Measurements from ENCODE around the gene LACC1. TPM values are rescaled to one million over a fixed set of nuclear protein-coding genes. Genes with fewer than 3 reads are reported as not detected.

The LACC1 gene
- total RNA-seq (ENCODE audit: low replicate concordance) = 0.84 and 1.7 TPM in 2 replicates

- Histone ChIP-seq H3K4me2 (peak within 1 kb of the TSS; percentile 78), H3K36me3 (no peaks in the 10 kb centered on the region), H3K27ac (no peak within 1 kb of the TSS), H4K20me1 (ENCODE audit: low read depth) (no peaks in the 10 kb centered on the region), H3K27me3 (peaks cover 25% of the 10 kb centered on the region), H3K4me1 (peaks cover 15% of the 10 kb centered on the region), H3K4me3 (peak within 1 kb of the TSS; percentile 65), H2AFZ (replicated peaks) (peak within 1 kb of the TSS; percentile 89), H3K9ac (peak within 1 kb of the TSS; percentile 33), H3K9me3 (ENCODE audit: low read depth) (no peaks in the 10 kb centered on the region), H3F3A (ENCODE audit: low read depth) (peaks cover 9% of the 10 kb centered on the region), H3K79me2 (ENCODE audit: low read depth) (peaks cover 7% of the 10 kb centered on the region)
- peak within 1 kb of the TSS; percentile 85 for H3K4me3 Mint-ChIP-seq
- H3K27me3 Mint-ChIP-seq (ENCODE audit: insufficient read depth, low read depth) = peaks cover 9% of the 10 kb centered on the region
- peak; percentile 76 for DNase-seq (ENCODE audit: low spot score)
- H3K27ac Mint-ChIP-seq = no peak within 1 kb of the TSS
- H3K36me3 Mint-ChIP-seq = no peaks in the 10 kb centered on the region
- no peaks in the 10 kb centered on the region for H3K9me3 Mint-ChIP-seq
- H3K4me1 Mint-ChIP-seq = peaks cover 13% of the 10 kb centered on the region
- TF ChIP-seq, protein P1, sequence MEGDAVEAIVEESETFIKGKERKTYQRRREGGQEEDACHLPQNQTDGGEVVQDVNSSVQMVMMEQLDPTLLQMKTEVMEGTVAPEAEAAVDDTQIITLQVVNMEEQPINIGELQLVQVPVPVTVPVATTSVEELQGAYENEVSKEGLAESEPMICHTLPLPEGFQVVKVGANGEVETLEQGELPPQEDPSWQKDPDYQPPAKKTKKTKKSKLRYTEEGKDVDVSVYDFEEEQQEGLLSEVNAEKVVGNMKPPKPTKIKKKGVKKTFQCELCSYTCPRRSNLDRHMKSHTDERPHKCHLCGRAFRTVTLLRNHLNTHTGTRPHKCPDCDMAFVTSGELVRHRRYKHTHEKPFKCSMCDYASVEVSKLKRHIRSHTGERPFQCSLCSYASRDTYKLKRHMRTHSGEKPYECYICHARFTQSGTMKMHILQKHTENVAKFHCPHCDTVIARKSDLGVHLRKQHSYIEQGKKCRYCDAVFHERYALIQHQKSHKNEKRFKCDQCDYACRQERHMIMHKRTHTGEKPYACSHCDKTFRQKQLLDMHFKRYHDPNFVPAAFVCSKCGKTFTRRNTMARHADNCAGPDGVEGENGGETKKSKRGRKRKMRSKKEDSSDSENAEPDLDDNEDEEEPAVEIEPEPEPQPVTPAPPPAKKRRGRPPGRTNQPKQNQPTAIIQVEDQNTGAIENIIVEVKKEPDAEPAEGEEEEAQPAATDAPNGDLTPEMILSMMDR (IDR thresholded peaks at IDR 0.05) = no peak
- TF ChIP-seq EZH2phosphoT487 (IDR thresholded peaks at IDR 0.05) (no peak), EZH2 (IDR thresholded peaks at IDR 0.05) (peak; percentile 58)
Measured at GRCh38 chr13:43879755-43880181, at the start of gene LACC1. TSS of gene LACC1 (plus strand) at chr13:43879904. CDS start at chr13:43880986, 1,082 bp downstream.

- Mint-ChIP-seq H3K27me3 (ENCODE audit: insufficient read depth, low read depth) (no peaks in the 10 kb centered on the region), H3K4me3 (no peak overlapping the region), H3K36me3 (no peaks in the 10 kb centered on the region), H3K27ac (no peak overlapping the region), H3K4me1 (no peaks in the 10 kb centered on the region), H3K9me3 (peaks cover 2% of the 10 kb centered on the region)
- H3K9me3 ChIP-seq (ENCODE audit: low read depth) = no peaks in the 10 kb centered on the region
- H3K4me1 ChIP-seq = no peaks in the 10 kb centered on the region
- H2AFZ ChIP-seq (replicated peaks) = no peak overlapping the region
- H3F3A ChIP-seq (ENCODE audit: low read depth) = no peaks in the 10 kb centered on the region
- H3K27me3 ChIP-seq = no peaks in the 10 kb centered on the region
- no peak overlapping the region for H3K4me3 ChIP-seq
- TF ChIP-seq EZH2 (IDR thresholded peaks at IDR 0.05) (no peak), EZH2phosphoT487 (IDR thresholded peaks at IDR 0.05) (no peak)
- TF ChIP-seq, protein P1 (IDR thresholded peaks at IDR 0.05) = no peak
- no peaks in the 10 kb centered on the region for H3K79me2 ChIP-seq (ENCODE audit: low read depth)
- no peak for DNase-seq (ENCODE audit: low spot score)
- no peaks in the 10 kb centered on the region for H4K20me1 ChIP-seq (ENCODE audit: low read depth)
- H3K4me2 ChIP-seq = no peak overlapping the region
- H3K27ac ChIP-seq = no peak overlapping the region
- H3K36me3 ChIP-seq = no peaks in the 10 kb centered on the region
- H3K9ac ChIP-seq = no peak overlapping the region
Measured at GRCh38 chr13:43830497-43830881, 49.2 kb upstream of the LACC1 start.

GRCh38 chr13:43831088-43831487 is 48.6 kb upstream of the LACC1 start:
- Mint-ChIP-seq H3K27me3 (ENCODE audit: insufficient read depth, low read depth) (no peaks in the 10 kb centered on the region), H3K4me1 (no peaks in the 10 kb centered on the region), H3K27ac (no peak overlapping the region), H3K36me3 (no peaks in the 10 kb centered on the region), H3K9me3 (peaks cover 2% of the 10 kb centered on the region), H3K4me3 (no peak overlapping the region)
- no peaks in the 10 kb centered on the region for H3K79me2 ChIP-seq (ENCODE audit: low read depth)
- H4K20me1 ChIP-seq (ENCODE audit: low read depth) = no peaks in the 10 kb centered on the region
- H3K27ac ChIP-seq = no peak overlapping the region
- no peak overlapping the region for H3K9ac ChIP-seq
- no peaks in the 10 kb centered on the region for H3F3A ChIP-seq (ENCODE audit: low read depth)
- H3K9me3 ChIP-seq (ENCODE audit: low read depth) = no peaks in the 10 kb centered on the region
- H3K4me3 ChIP-seq = no peak overlapping the region
- no peaks in the 10 kb centered on the region for H3K36me3 ChIP-seq
- no peak overlapping the region for H2AFZ ChIP-seq (replicated peaks)
- no peak overlapping the region for H3K4me2 ChIP-seq
- TF ChIP-seq EZH2phosphoT487 (IDR thresholded peaks at IDR 0.05) = no peak
- no peak for TF ChIP-seq EZH2 (IDR thresholded peaks at IDR 0.05)
- TF ChIP-seq, protein P1 (IDR thresholded peaks at IDR 0.05) = no peak
- H3K4me1 ChIP-seq = no peaks in the 10 kb centered on the region
- DNase-seq (ENCODE audit: low spot score) = no peak
- no peaks in the 10 kb centered on the region for H3K27me3 ChIP-seq

All from neural progenitor cell (in vitro differentiated cells).